SK-N-MC (cell line): ENCODE results near the gene MRPS6.

ENCODE experiments used
- EZH2 ChIP-seq: fragments of 200-600 bp; sonication (generic); IDR thresholded peaks from one replicate; pipeline ENCODE4 v1.6.1; 2017; ENCODE audit warnings: antibody characterized with exemption
- FOXP2 ChIP-seq: optimal IDR thresholded peaks from 2 replicates; pipeline ENCODE3; 2011; ENCODE audit warnings: mild to moderate bottlenecking, moderate library complexity; ENCODE audit not compliant: insufficient read depth; ENCODE audit errors: extremely low read length, control extremely low read depth
- POLR2AphosphoS5 ChIP-seq: IDR thresholded peaks from 2 replicates; pipeline ENCODE4 v1.6.1; 2012; ENCODE audit warnings: mild to moderate bottlenecking, low read depth, low read length, borderline replicate concordance

GRCh38 chr21:34116569-34116968, 43.2 kb downstream of the MRPS6 start:
- TF ChIP-seq POLR2AphosphoS5 = no peak
- no peak for TF ChIP-seq EZH2
- no peak for TF ChIP-seq FOXP2
